HG03039 (cell line): ENCODE results near the gene CEMIP2.

Experiments used
- ATAC-seq: cut with Tn5 transposase; IDR thresholded peaks from one replicate; pipeline ENCODE4 v1.9.1; 2021; ENCODE audit warnings: mild to moderate bottlenecking, moderate library complexity; ENCODE audit not compliant: unreplicated experiment

Gene CEMIP2

GRCh38 chr9:71647094-71647591, 121.2 kb downstream of the CEMIP2 start:
- ATAC-seq = no peak

- no peak for ATAC-seq
These were observed 122.2 kb downstream of the CEMIP2 start for GRCh38 chr9:71646131-71646530.

DNA sequence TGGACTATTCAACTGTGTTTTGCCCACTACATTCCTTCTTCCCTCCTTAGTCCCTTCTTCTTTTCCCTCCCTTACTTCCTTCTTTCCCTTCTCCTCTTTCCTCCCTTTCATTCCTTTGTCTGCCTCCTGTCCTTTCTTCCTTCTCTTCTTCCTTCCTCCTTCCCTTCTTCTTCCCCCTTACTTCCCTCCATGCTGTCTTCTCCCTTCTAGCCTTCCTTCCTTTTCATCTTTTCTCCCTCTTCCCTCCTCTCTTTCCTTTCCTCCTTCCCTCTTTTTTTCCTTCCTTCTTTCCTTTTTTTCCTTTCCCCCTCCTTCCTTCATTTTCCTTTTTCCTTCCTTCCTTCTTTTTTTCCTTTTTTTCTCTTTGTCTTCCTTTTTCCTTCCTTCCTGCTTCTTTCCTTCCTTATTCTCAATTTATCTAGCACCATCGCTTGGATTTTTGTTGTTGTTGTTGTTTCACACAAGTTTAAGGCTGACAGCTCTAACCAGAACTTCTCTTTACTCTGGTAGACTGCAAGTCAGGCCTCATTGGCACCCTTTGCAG, 123.4 kb downstream of the CEMIP2 start:
- no peak for ATAC-seq

DNA sequence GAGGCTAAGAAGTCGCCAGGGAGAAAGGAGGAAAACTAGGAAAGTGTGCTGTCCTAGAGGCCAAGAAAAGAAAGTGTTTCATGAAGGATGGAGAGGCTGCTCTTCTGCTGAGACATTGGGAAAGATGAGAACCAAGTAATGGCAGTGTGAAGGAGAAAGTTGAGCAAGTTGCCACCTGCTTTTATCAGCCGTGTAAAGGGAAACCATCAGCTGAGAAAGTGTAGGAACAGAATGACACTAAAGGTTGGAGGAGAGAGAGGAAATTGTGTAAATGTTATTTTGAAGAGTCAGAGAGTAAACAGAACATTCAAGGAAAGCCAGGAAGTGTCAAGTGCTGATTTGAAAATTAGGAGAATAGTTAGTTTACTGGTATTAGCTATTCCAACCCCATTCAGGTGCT, 125.0 kb downstream of the CEMIP2 start:
- ATAC-seq = no peak

DNA sequence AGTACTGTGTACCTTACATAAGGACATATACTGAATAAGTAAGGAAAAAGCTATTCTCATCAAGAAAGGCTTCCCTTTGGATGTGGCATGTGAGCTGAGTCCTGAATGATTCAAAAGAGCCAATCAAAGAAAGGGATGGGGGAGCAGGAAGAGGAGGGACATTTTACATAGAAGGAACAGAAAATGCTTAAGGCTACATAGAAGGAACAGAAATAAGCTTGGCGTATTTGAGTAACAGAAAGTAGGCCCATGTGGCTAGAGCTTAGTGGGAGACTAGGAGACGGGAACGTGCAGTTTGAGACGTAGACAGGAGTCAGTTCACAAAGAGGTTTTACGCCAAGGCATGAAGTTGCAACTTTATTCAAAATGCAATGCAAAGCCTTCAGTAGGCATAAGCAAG, 126.3 kb downstream of the CEMIP2 start:
- ATAC-seq = no peak

GRCh38 chr9:71638627-71639026, 129.7 kb downstream of the CEMIP2 start:
- ATAC-seq = no peak

DNA sequence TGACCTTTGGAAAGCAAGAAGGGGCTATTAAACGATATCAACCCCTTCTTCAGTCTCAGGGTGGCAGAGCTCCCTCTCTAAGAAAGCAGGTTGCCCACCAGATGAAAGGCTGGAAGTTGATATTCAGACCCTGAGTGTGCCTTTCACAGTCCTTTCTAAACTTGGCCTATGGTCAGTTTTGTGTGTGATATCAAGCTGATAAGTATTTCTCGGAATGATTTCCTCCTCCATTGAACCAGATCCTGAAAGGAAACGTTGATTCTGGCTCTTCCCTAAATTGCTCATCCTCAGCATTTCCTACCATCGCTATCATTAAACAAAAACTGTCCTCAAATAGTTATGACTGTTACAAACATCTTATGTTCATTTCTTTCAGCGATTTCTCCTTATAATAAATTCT, 130.4 kb downstream of the CEMIP2 start:
- no peak for ATAC-seq

GRCh38 chr9:71637375-71637774, 130.9 kb downstream of the CEMIP2 start:
- ATAC-seq = no peak

GRCh38 chr9:71636143-71636839, 132.0 kb downstream of the CEMIP2 start:
- no peak for ATAC-seq

GRCh38 chr9:71634752-71635151, 133.6 kb downstream of the CEMIP2 start:
- ATAC-seq = no peak
